ENCODE data around the gene NTN5.
"Not testable (repeated sequence)": the region's sequence is repeated elsewhere in the genome, so short reads cannot be mapped to it uniquely, and the experiment has no call there.

Gene NTN5

DNA sequence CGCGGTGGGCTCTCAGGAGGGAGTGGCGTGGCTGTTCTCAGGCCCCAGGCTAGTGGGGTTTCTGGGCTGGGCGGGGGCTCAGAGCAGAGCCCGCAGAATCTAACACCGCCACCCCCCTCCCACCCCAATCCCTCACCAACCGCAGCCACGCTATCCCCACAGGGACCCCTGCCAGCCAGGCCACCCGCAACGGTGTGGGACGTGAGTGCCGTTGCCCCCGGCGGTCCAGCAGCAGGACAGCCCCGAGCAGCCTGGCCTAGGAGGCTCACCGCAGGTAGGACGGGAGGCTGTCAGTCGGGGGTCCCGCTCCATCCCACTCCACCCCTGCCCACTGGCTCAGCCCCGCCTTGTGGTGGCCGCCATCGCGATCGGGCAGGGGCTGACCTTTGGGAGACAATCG is at the start of gene NTN5:
Gene NTN5 (minus strand): TSS at position 24 of the 400 bp plus-strand sequence. CDS start 2,031 bp downstream, outside the sequence.
- no peak for DNase-seq

GRCh38 chr19:48722196-48722708 is 49.4 kb upstream of the NTN5 start:
- DNase-seq, result no peak

GRCh38 chr19:48720613-48721296 is 47.9 kb upstream of the NTN5 start:
- DNase-seq, result peak; percentile 100

GRCh38 chr19:48720251-48720612 is 47.4 kb upstream of the NTN5 start:
- DNase-seq, result no peak

- no peak for DNase-seq
Observed at GRCh38 chr19:48719263-48720171, 46.7 kb upstream of the NTN5 start, which contains the start of gene MAMSTR. Gene MAMSTR (minus strand): TSS chr19:48719725. CDS start chr19:48719031, 694 bp downstream.

DNA sequence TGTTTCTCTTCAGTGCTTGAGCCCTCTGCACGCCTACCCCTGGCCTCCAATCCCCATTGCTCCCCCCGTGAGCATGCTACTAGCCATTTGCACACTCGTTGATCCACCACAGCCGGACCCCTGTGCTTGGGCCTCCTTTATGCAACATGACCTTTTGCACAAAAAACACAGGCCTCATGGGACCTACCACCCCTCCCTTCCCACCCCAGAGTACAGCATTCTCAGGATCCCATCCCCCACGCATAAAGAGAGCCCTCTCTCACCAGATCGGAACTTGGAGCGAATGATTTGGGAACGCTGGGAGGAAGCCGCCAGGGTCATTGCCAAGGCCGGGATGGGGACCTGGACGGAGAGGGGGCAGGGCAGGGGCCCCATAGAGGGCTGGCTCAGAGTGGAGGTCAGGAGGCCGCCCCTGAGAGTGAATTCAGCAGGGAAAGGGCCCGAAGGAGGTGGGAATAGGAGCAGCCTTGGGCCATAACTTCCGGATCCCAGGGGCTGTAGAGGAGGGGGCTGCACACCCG is 46.0 kb upstream of the NTN5 start:
- DNase-seq, result no peak

DNA sequence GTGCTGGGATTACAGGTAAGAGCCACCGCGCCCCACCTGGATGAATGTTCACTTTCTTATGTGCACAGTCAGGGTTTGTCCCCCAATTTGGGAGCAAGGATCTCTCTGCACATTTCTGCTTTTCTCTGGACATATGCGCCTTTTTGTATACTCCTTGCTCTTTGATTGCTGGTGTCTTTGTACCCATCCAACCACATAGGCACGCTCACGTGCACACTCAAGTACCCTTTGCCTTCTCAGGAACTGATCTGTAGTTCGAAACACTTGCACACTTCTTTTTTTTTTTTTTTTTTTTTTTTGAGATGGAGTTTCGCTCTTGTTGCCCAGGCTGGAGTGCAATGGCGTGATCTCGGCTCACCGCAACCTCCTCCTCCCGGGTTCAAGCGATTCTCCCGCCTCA is 45.3 kb upstream of the NTN5 start:
- DNase-seq, result not testable (repeated sequence)

- DNase-seq, result peak; percentile 69
Observed at GRCh38 chr19:48716562-48717291, 43.9 kb upstream of the NTN5 start.

DNA sequence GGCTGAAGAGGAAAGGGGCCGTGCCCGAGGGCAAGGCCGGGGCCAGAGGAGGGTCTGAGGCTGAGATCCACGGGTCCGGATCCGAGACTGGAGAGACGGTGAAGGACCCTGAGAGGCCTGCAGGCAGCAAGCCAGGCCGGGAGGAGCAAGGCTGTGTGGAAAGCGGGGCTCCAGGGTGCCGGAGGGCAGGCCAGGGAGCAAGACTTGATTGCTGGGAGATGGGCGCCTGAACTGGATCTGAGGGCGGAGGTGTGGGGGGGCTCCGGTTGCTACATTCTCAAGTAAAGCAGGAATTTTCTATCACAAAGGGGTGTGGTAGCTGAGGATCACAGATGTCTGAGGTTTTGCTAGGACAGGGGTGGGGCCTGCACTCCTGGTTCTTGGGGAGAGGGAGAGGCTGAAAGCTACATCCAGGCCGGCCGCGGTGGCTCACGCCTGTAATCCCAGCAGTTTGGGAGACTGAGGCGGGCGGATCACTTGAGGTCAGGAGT is 42.9 kb upstream of the NTN5 start:
- DNase-seq, result no peak

- DNase-seq, result no peak
Observed at GRCh38 chr19:48714759-48715675, 42.2 kb upstream of the NTN5 start.

GRCh38 chr19:48713864-48714755 is 41.3 kb upstream of the NTN5 start:
- peak; percentile 99 for DNase-seq

- no peak for DNase-seq
Observed at GRCh38 chr19:48713041-48713863, 40.4 kb upstream of the NTN5 start.

GRCh38 chr19:48711106-48711662 is 38.4 kb upstream of the NTN5 start:
- no peak for DNase-seq

GRCh38 chr19:48708471-48708870 is 35.7 kb upstream of the NTN5 start:
- no peak for DNase-seq

GRCh38 chr19:48705431-48705830 is 32.6 kb upstream of the NTN5 start:
- DNase-seq, result no peak

- no peak for DNase-seq
Observed at GRCh38 chr19:48703316-48703715, 30.5 kb upstream of the NTN5 start.

DNA sequence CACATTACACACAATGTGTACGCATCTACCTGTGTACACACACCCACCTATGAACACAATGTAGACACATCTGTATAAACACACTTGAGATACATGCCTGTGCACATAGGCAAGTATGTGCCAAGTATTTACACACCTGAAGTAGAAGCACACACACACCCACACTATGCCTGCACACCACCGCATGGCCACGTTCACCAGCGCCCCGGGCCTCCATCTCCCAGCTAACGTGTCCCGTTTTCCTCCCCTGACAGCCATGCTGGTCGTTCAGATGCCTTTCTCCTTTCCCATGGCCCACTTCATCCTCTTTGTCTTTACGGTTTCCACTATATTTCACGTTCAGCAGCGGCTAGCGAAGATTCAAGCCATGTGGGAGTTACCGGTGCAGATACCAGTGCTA is 29.9 kb upstream of the NTN5 start:
- DNase-seq, result no peak

DNA sequence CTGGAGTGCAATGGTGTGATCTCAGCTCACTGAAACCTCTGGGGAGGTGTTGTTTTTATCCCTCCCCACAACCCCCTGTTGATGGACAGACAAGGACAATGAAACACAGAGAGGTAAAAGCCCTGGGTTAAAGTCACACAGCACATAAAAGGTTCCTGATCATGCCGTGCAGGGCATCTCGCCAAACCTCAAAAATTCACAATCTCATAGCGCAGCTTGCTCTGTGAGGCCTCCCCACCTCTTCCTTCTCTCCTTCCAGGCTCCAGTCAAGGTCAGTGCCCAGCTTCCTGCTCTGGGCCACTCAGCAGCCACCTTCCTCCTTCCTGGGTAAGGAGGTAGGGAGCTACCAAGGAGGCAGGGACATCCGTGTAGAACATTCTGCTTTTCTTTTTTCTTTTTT is 25.2 kb upstream of the NTN5 start:
- no peak for DNase-seq

- no peak for DNase-seq
Observed at GRCh38 chr19:48696353-48697010, 23.7 kb upstream of the NTN5 start.

All from midbrain (tissue), 1 donor.